Activated naive CD8-positive, alpha-beta T cell treated with anti-CD3 and anti-CD28 coated beads, Interleukin-2, amount 50 U/mL, for 16 hours (primary cell): Measurements from ENCODE around the gene TEX29.

Experiments used
- DNase-seq: peaks from one replicate; pipeline ENCODE4 v3.0.0-alpha.2; 2020; ENCODE audit warnings: low read depth, low spot score

Gene TEX29

GRCh38 chr13:111339366-111340143 lies 19.1 kb downstream of the TEX29 start:
- no peak for DNase-seq

GRCh38 chr13:111341886-111342285 lies 21.4 kb downstream of the TEX29 start:
- no peak for DNase-seq

DNA sequence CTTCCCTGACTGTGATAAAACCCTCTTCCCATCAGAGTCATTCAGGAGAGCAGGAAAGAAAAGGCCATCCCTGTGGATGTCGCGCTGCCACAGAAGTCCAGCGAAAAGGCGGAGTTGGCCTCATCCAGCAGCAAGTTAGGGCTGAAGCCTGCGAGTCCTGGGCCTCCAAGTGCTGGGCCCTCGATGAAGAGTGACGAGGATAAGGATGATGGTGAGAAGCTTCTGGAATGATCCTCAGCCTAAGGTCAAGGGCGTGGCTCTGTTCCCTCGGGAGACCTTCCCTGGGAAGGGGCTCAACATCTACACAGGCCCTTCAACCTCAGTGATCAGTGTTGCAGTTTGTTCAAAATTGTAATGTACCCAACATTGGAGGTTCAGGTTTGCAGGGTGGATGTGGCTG lies 22.3 kb downstream of the TEX29 start:
- DNase-seq = no peak

- DNase-seq = no peak
Observed at GRCh38 chr13:111343186-111343805, 22.9 kb downstream of the TEX29 start.

- no peak for DNase-seq
Observed at GRCh38 chr13:111344471-111345191, 24.2 kb downstream of the TEX29 start.

GRCh38 chr13:111345682-111346081 lies 25.2 kb downstream of the TEX29 start:
- no peak for DNase-seq

DNA sequence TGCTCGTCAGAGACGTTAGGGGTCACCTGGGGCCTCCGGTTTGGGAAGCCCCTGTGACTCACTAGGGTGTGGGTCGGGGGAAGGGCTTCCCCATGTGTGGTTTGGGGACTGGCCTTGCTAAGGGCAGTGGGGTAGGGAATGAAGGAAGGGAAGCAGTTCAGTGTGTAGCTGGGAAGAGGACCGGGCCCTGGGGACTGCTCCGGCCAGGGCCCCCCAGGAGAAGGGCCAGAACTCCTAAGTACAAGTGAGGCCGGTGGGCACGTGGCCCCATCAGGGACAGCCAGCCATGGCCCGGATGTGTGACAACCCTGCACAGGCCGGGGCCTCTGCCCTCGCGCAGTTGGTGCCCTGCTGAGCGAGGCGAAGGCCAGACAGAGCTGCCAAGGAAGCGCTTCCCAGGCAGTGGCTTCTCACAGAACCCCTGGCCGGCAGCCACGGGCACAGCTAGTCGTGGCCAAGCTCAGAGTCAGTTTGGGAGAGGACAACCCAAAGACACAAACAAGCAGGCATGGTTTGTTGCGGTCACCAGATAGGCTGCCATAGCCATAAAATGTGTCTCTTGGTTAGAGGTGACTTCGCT lies 25.7 kb downstream of the TEX29 start:
- no peak for DNase-seq

GRCh38 chr13:111347438-111347837 lies 27.0 kb downstream of the TEX29 start:
- no peak for DNase-seq

GRCh38 chr13:111353508-111353907 lies 33.1 kb downstream of the TEX29 start:
- no peak for DNase-seq

GRCh38 chr13:111354789-111355188 lies 34.3 kb downstream of the TEX29 start:
- DNase-seq = no peak

- DNase-seq = no peak
Observed at GRCh38 chr13:111356795-111357194, 36.4 kb downstream of the TEX29 start.

DNA sequence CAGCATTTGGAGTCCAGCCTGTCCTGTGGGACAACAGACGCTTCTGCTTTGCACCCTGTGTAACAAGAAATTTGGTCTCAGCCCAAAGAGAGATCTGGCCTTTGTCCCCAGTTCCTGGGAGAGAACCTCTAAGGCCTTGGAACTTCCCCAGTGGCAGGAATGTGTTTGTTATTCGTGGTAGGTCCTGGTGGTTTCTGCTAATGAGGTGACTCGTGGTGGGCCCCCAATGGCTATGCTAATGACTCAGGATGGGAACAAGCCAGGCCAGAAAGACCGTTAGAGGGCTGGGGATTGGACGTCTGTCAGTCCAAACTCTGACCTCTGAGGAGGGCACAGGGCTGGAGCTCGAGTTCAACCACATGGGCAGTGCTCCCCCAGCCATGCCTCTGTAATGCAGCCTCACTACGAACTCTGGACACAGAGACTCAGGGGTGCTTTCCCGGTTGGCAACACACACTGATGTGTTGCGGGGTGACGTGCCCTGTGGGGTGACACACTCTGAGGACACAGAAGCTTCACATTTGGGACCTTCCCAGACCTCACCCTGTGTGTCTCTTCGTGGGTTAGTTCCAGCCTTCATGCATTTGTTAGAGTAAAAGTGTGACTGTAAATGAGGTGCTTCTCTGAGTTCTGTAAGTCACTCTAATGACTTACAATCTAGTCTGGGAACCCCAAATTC lies 38.9 kb downstream of the TEX29 start:
- no peak for DNase-seq

- DNase-seq = no peak
Observed at GRCh38 chr13:111359930-111360329, 39.5 kb downstream of the TEX29 start.

GRCh38 chr13:111360452-111360851 lies 40.0 kb downstream of the TEX29 start:
- no peak for DNase-seq

- DNase-seq = no peak
Observed at GRCh38 chr13:111361046-111361872, 40.8 kb downstream of the TEX29 start.

DNA sequence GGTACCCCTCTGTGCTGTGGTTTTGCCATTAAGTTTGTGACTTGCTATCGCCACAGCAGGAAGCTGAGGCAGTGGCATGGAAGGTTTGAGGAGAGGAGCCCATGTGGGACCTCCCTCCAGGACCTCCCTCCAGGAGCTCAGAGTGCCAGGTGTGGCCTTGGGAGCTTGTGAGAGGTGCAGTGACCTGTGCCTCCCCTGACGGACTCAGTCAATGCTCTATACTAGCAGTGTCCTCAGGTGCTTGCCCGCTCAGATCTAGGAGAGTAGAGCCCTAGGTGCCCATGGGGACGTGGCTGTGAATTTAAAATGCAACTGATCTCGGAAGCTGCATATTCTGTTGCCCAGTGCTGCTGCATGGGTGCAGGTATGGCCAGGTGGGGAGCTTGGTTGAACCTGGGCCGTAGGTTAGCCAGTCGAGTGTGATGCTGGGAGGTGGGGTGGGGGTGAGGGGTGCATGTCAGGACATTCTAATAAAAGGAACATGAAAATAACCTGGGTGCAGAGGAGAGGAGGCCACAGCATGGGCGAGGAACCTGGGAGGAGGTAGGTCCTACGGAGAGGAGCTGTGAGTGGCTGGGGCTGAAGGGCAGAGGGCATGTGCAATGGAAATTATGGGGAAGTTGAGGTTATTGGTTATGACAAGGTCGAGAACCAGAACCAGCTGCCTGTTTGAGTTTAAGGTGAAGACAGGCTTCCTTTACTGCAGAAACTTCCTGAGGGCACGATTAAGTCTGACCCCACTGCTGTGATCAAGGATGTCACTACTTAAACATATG lies 41.6 kb downstream of the TEX29 start:
- no peak for DNase-seq

DNA sequence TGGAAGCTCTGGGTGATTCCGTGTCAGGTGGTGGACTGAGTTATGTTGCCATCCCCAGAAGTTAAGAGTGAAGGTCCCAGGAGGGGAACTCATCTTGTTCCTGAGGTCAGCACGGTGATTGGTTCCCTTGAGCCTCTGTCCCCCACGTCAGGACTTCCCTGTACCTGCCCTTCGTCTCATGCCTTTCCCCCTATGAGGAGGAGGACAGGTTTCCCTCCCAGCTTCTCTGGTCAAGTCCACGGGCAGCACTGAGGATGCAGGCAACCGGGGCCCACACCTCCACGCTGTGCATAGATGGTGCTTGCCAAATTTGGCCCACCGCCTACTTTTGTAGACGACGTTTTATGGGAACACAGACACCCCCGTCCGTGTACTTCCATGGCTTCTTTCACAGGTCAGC lies 42.7 kb downstream of the TEX29 start:
- DNase-seq = no peak

- no peak for DNase-seq
Observed at GRCh38 chr13:111363591-111363990, 43.1 kb downstream of the TEX29 start.

DNA sequence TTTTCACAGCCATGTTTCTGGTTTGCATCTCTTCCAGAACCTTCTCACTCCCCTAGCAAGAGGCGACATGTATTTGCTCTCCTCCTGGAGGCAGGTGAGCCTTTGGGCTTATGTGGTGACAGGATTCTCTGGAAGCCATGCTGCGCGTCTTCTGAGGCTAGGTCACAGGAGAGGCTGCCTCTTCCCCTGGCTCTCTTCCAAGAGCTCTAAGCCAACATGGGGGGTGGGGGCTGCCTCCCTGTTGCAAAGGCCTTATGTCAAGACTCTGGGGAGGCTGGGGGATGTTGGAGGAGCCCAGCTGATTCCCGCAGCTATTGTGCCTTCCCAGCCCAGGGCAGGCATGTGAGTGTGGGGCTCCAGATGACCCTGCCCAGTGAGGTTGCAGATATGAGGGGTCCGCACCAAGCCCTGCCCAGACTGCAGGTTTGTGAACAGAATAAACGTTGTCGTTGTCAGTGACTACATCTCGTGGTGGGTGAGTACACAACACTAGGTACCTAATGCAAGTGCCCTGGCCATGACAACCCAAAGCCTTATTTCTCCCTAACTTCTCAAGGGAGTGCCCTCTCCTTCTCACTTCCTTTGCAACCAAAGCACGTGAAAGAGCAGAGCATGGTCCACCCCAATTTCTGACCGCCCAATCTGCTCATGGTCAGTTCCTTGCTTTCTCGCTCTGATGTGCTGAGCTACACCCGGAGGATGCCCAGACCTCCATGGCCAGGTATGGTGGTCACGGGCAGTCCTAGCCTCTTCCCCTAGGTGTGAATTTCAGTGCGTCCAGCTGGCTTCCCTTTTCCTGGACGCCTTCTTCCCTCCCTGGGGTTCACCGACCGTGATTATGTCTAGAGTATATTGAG lies 44.9 kb downstream of the TEX29 start:
- no peak for DNase-seq
